ENCODE results near the gene IL1B. TPM values are rescaled to one million over a fixed set of nuclear protein-coding genes. Genes with fewer than 3 reads are reported as not detected.
A peak's percentile ranks its signal among the peaks of the same experiment; 100 is the strongest.

IL1B gene
- total and polyA plus RNA-seq, 2 donors (not counting 3 experiments of a cell fraction or from before 2014, with no cell fraction given), result 0.25 TPM; not detected in 1

DNA sequence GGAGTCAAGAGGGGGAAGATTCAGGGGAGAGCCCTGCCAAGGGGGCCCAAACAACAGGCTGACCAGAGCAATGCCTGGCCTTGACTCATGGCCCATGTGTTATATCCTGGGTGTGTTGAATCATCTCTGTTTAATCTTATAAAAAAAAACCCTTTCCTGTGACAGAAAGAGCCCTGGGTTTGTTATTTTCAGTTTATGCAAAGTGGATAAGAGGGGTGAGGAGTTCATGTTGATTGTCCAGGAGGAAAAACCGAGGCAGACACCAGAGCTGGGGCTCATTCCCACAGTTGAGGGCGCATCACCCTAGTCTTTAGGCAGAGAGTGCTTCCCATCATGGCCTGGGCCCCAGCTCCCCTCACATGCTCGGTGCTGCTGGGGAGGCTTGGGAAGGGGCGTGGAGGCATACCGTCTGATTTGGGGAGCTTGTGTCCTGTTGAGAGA lies 43.5 kb upstream of the IL1B start:
- Histone ChIP-seq H3K4me1 (ENCODE audit: control insufficient read depth, extremely low read depth, insufficient read depth, low read length) (peaks cover 23% of the 10 kb centered on the region), H3K9me3 (replicated peaks; ENCODE audit: control insufficient read depth, insufficient read depth, low read length) (no peaks in the 10 kb centered on the region), H2AFZ (ENCODE audit: low read depth, low read length) (no peak overlapping the region), H3K9ac (replicated peaks; ENCODE audit: extremely low read depth, insufficient read depth, low read length) (no peak overlapping the region), H4K20me1 (replicated peaks; ENCODE audit: control insufficient read depth, extremely low read depth, insufficient read depth, low read length) (no peaks in the 10 kb centered on the region), H3K27ac (ENCODE audit: insufficient read depth, low read depth, low read length) (peak overlapping the region; percentile 62), H3K4me2 (ENCODE audit: insufficient read depth, low read length) (no peak overlapping the region), H3K27me3 (ENCODE audit: control insufficient read depth in 2 of 2, insufficient read depth in 2 of 2, low read length in 2 of 2) (peaks cover 0 to 3% of the 10 kb centered on the region in 2 experiments), H3K9me1 (replicated peaks; ENCODE audit: control insufficient read depth, extremely low read depth, insufficient read depth, low read length) (no peaks in the 10 kb centered on the region), H3K79me2 (ENCODE audit: control insufficient read depth, insufficient read depth, low read length) (no peaks in the 10 kb centered on the region), H3K36me3 (ENCODE audit: control insufficient read depth in 2 of 2, extremely low read depth in 1 of 2, insufficient read depth in 2 of 2, low read length in 2 of 2) (no peaks in the 10 kb centered on the region), H3K4me3 (replicated peaks in 1 of 3; ENCODE audit: insufficient read depth in 1 of 3, low read depth in 1 of 3, low read length in 3 of 3) (no peak overlapping the region)
- BruUV-seq (replicated peaks), result no TSS peak
- dilution Hi-C loops (cut with MboI; ENCODE audit: extremely low pct_ligation_motif_present, low sequenced_read_pairs) (no loop called here), intact Hi-C loops (cut with micrococcal nuclease) (loop anchor here (2.0 kb wide), 1 partner anchor 47 kb away; no protein-coding TSS in a partner anchor)
- DNase-seq (ENCODE audit: low read depth, low spot score), result no peak
- POLR2A ChIA-PET, result no interaction called here
- CTCF ChIA-PET, result interaction anchor here (1.5 kb wide), 1 partner anchor 62 kb away, joined by 11 read pairs; no protein-coding TSS in a partner anchor
- TF ChIP-seq POLR2AphosphoS5 (IDR thresholded peaks at IDR 0.05; ENCODE audit: insufficient read depth, low read depth, low read length) (no peak), MYC (IDR thresholded peaks at IDR 0.05; ENCODE audit: low read depth, low read length) (no peak), JUN (IDR thresholded peaks at IDR 0.05; ENCODE audit: borderline replicate concordance, insufficient read depth, insufficient read length, low read depth) (no peak), EZH2 (IDR thresholded peaks at IDR 0.05; ENCODE audit: borderline replicate concordance, low read depth, low read length, severe bottlenecking) (no peak), FOS (IDR thresholded peaks at IDR 0.05; ENCODE audit: borderline replicate concordance, insufficient read depth, low read length) (no peak), POLR2A (IDR thresholded peaks at IDR 0.05; ENCODE audit: low read depth, low read length) (no peak)
- no peak for FAIRE-seq

DNA sequence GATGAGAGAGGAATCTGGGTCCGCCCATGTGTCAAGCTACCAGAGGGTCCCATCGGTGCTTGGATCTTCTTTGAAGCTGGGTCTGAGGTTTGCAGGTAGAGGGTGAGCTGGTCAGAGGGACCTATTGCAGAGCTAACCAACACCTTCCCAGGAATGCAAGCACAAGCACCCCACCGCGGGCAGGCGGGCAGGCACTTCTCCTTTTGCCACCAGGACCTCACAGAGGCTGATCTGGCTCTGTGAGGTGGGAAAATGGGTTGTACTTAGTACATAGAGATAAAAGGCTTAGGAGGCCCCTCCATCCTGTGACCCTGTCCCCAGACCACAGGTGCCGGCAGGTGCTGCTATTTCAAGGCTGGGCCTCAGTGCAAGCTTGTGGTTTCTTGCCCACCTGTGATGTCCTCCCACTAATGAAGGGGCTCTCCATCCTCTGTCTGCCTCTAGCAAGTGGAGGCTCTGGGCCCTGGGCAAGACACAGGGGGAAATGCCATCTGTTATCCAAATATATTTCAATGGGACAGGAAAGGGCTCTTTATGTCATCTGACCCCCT lies 43.0 kb upstream of the IL1B start:
- H3K27ac ChIP-seq (ENCODE audit: insufficient read depth, low read depth, low read length), result no peak overlapping the region
- TF ChIP-seq JUN (IDR thresholded peaks at IDR 0.05; ENCODE audit: borderline replicate concordance, insufficient read depth, insufficient read length, low read depth), result no peak
- TF ChIP-seq POLR2AphosphoS5 (IDR thresholded peaks at IDR 0.05; ENCODE audit: insufficient read depth, low read depth, low read length), result no peak
- TF ChIP-seq MYC (IDR thresholded peaks at IDR 0.05; ENCODE audit: low read depth, low read length), result no peak
- TF ChIP-seq, protein P1, sequence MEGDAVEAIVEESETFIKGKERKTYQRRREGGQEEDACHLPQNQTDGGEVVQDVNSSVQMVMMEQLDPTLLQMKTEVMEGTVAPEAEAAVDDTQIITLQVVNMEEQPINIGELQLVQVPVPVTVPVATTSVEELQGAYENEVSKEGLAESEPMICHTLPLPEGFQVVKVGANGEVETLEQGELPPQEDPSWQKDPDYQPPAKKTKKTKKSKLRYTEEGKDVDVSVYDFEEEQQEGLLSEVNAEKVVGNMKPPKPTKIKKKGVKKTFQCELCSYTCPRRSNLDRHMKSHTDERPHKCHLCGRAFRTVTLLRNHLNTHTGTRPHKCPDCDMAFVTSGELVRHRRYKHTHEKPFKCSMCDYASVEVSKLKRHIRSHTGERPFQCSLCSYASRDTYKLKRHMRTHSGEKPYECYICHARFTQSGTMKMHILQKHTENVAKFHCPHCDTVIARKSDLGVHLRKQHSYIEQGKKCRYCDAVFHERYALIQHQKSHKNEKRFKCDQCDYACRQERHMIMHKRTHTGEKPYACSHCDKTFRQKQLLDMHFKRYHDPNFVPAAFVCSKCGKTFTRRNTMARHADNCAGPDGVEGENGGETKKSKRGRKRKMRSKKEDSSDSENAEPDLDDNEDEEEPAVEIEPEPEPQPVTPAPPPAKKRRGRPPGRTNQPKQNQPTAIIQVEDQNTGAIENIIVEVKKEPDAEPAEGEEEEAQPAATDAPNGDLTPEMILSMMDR (IDR thresholded peaks at IDR 0.05; ENCODE audit: extremely low read depth in 1 of 2, insufficient read depth in 1 of 2, low read depth in 1 of 2, low read length in 2 of 2), result no peak
- no peak for TF ChIP-seq FOS (IDR thresholded peaks at IDR 0.05; ENCODE audit: borderline replicate concordance, insufficient read depth, low read length)
- no peak for TF ChIP-seq POLR2A (IDR thresholded peaks at IDR 0.05; ENCODE audit: low read depth, low read length)
- no peak for TF ChIP-seq EZH2 (IDR thresholded peaks at IDR 0.05; ENCODE audit: borderline replicate concordance, low read depth, low read length, severe bottlenecking)
- TF ChIP-seq, protein P2, sequence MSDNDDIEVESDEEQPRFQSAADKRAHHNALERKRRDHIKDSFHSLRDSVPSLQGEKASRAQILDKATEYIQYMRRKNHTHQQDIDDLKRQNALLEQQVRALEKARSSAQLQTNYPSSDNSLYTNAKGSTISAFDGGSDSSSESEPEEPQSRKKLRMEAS (IDR thresholded peaks at IDR 0.05; ENCODE audit: insufficient read depth, insufficient read length), result no peak
- dilution Hi-C loops (cut with MboI; ENCODE audit: extremely low pct_ligation_motif_present, low sequenced_read_pairs), result no loop called here
- no peak overlapping the region for H3K9ac ChIP-seq (replicated peaks; ENCODE audit: extremely low read depth, insufficient read depth, low read length)
- CTCF ChIA-PET, result no interaction called here
- peaks cover 0 to 3% of the 10 kb centered on the region in 2 experiments for H3K27me3 ChIP-seq (ENCODE audit: control insufficient read depth in 2 of 2, insufficient read depth in 2 of 2, low read length in 2 of 2)
- H3K4me2 ChIP-seq (ENCODE audit: insufficient read depth, low read length), result no peak overlapping the region
- H3K4me3 ChIP-seq (replicated peaks in 1 of 3; ENCODE audit: insufficient read depth in 1 of 3, low read depth in 1 of 3, low read length in 3 of 3), result no peak overlapping the region
- DNase-seq (ENCODE audit: low read depth, low spot score) (no peak), FAIRE-seq (no peak)
- no peaks in the 10 kb centered on the region for H3K9me1 ChIP-seq (replicated peaks; ENCODE audit: control insufficient read depth, extremely low read depth, insufficient read depth, low read length)
- BruUV-seq (replicated peaks), result no TSS peak
- intact Hi-C loops (cut with micrococcal nuclease), result loop anchor here (2.0 kb wide), 1 partner anchor 47 kb away; no protein-coding TSS in a partner anchor
- POLR2A ChIA-PET, result no interaction called here
- no peaks in the 10 kb centered on the region for H4K20me1 ChIP-seq (replicated peaks; ENCODE audit: control insufficient read depth, extremely low read depth, insufficient read depth, low read length)
- H2AFZ ChIP-seq (ENCODE audit: low read depth, low read length), result no peak overlapping the region
- no peaks in the 10 kb centered on the region for H3K79me2 ChIP-seq (ENCODE audit: control insufficient read depth, insufficient read depth, low read length)
- no peaks in the 10 kb centered on the region for H3K36me3 ChIP-seq (ENCODE audit: control insufficient read depth in 2 of 2, extremely low read depth in 1 of 2, insufficient read depth in 2 of 2, low read length in 2 of 2)
- H3K4me1 ChIP-seq (ENCODE audit: control insufficient read depth, extremely low read depth, insufficient read depth, low read length), result peaks cover 23% of the 10 kb centered on the region
- H3K9me3 ChIP-seq (replicated peaks; ENCODE audit: control insufficient read depth, insufficient read depth, low read length), result no peaks in the 10 kb centered on the region
